ENCODE data around the gene FRYL.
A peak's percentile ranks its signal among the peaks of the same experiment; 100 is the strongest.

Gene FRYL

GRCh38 chr4:48753159-48753558, 26.9 kb downstream of the FRYL start:
- Histone ChIP-seq H3K4me3 (ENCODE audit: low read depth, low read length) (no peak overlapping the region), H3K36me3 (ENCODE audit: control insufficient read depth, insufficient read depth, low read length) (no peaks in the 10 kb centered on the region), H3K79me2 (peaks cover 29% of the 10 kb centered on the region), H3K4me2 (ENCODE audit: low read length) (no peak overlapping the region), H3K27ac (no peak overlapping the region), H2AFZ (no peak overlapping the region), H3K9ac (no peak overlapping the region), H3K9me3 (ENCODE audit: control insufficient read depth, low read length) (no peaks in the 10 kb centered on the region), H3K27me3 (ENCODE audit: control insufficient read depth, insufficient read depth, low read length) (no peaks in the 10 kb centered on the region), H3K4me1 (peaks cover 6% of the 10 kb centered on the region)
- TF ChIP-seq CTCF (IDR thresholded peaks at IDR 0.05) = no peak

GRCh38 chr4:48752726-48753125, 27.4 kb downstream of the FRYL start:
- peaks cover 30% of the 10 kb centered on the region for H3K79me2 ChIP-seq
- H2AFZ ChIP-seq = no peak overlapping the region
- H3K4me1 ChIP-seq = peaks cover 8% of the 10 kb centered on the region
- H3K9me3 ChIP-seq (ENCODE audit: control insufficient read depth, low read length) = no peaks in the 10 kb centered on the region
- no peak overlapping the region for H3K4me3 ChIP-seq (ENCODE audit: low read depth, low read length)
- TF ChIP-seq CTCF (IDR thresholded peaks at IDR 0.05) = no peak
- no peak overlapping the region for H3K27ac ChIP-seq
- no peak overlapping the region for H3K9ac ChIP-seq
- no peaks in the 10 kb centered on the region for H3K36me3 ChIP-seq (ENCODE audit: control insufficient read depth, insufficient read depth, low read length)
- H3K4me2 ChIP-seq (ENCODE audit: low read length) = no peak overlapping the region
- no peaks in the 10 kb centered on the region for H3K27me3 ChIP-seq (ENCODE audit: control insufficient read depth, insufficient read depth, low read length)

GRCh38 chr4:48752246-48752645, 27.8 kb downstream of the FRYL start:
- Histone ChIP-seq H3K27me3 (ENCODE audit: control insufficient read depth, insufficient read depth, low read length) (no peaks in the 10 kb centered on the region), H3K79me2 (peaks cover 30% of the 10 kb centered on the region), H3K36me3 (ENCODE audit: control insufficient read depth, insufficient read depth, low read length) (no peaks in the 10 kb centered on the region), H3K4me2 (ENCODE audit: low read length) (no peak overlapping the region), H3K27ac (no peak overlapping the region), H3K9me3 (ENCODE audit: control insufficient read depth, low read length) (no peaks in the 10 kb centered on the region), H3K9ac (no peak overlapping the region), H3K4me1 (peaks cover 10% of the 10 kb centered on the region), H3K4me3 (ENCODE audit: low read depth, low read length) (no peak overlapping the region), H2AFZ (no peak overlapping the region)
- no peak for TF ChIP-seq CTCF (IDR thresholded peaks at IDR 0.05)

GRCh38 chr4:48748949-48749596, 31.0 kb downstream of the FRYL start:
- no peak for TF ChIP-seq CTCF (IDR thresholded peaks at IDR 0.05)
- peak overlapping the region; percentile 33 for H3K27ac ChIP-seq

More at GRCh38 chr4:48748949-48749596, 31.0 kb downstream of the FRYL start:
- no peaks in the 10 kb centered on the region for H3K27me3 ChIP-seq (ENCODE audit: control insufficient read depth, insufficient read depth, low read length)
- no peak overlapping the region for H3K9ac ChIP-seq
- H3K36me3 ChIP-seq (ENCODE audit: control insufficient read depth, insufficient read depth, low read length) = no peaks in the 10 kb centered on the region
- H3K4me1 ChIP-seq = peaks cover 10% of the 10 kb centered on the region
- H3K79me2 ChIP-seq = peaks cover 27% of the 10 kb centered on the region
- no peak overlapping the region for H2AFZ ChIP-seq
- no peaks in the 10 kb centered on the region for H3K9me3 ChIP-seq (ENCODE audit: control insufficient read depth, low read length)
- no peak overlapping the region for H3K4me2 ChIP-seq (ENCODE audit: low read length)
- no peak overlapping the region for H3K4me3 ChIP-seq (ENCODE audit: low read depth, low read length)
